Loucy (cell line): ENCODE measurements around the gene LY6G5B.

Source experiments
- H2AFZ ChIP-seq: fragments of 200-600 bp; sonication (generic); 2 replicates; pipeline ENCODE4 v1.6.0; 2016; ENCODE audit warnings: antibody characterized with exemption, mild to moderate bottlenecking, low read length, moderate library complexity
- H3F3A ChIP-seq: fragments of 200-600 bp; 2 replicates; pipeline ENCODE4 v1.6.0; 2016; ENCODE audit warnings: antibody characterized with exemption, low read depth, mild to moderate bottlenecking
- H3K27me3 ChIP-seq: fragments of 200-600 bp; sonication (generic); 2 replicates; pipeline ENCODE4 v1.6.1; 2014; ENCODE audit warnings: low read length, mild to moderate bottlenecking; ENCODE audit not compliant: insufficient read depth, poor library complexity, severe bottlenecking
- H3K36me3 ChIP-seq: fragments of 200-600 bp; sonication (generic); 2 replicates; pipeline ENCODE4 v1.6.1; 2016; ENCODE audit warnings: low read length; ENCODE audit not compliant: insufficient read depth
- H3K4me1 ChIP-seq: fragments of 200-600 bp; sonication (generic); 2 replicates; pipeline ENCODE4 v1.5.1; 2014; ENCODE audit warnings: low read length, mild to moderate bottlenecking; ENCODE audit not compliant: insufficient read depth, poor library complexity, severe bottlenecking
- H3K4me2 ChIP-seq: fragments of 200-600 bp; sonication (generic); 2 replicates; pipeline ENCODE4 v1.6.0; 2014; ENCODE audit warnings: antibody characterized with exemption, low read length, low read depth, mild to moderate bottlenecking; ENCODE audit not compliant: poor library complexity, severe bottlenecking
- H3K4me3 ChIP-seq: fragments of 200-600 bp; sonication (generic); 2 replicates; pipeline ENCODE4 v1.5.1; 2014; ENCODE audit warnings: low read length, mild to moderate bottlenecking, mixed read lengths; ENCODE audit not compliant: poor library complexity, severe bottlenecking
- H3K79me2 ChIP-seq: fragments of 200-600 bp; sonication (generic); 2 replicates; pipeline ENCODE4 v1.6.1; 2014; ENCODE audit warnings: low read length; ENCODE audit not compliant: insufficient read depth
- H3K9ac ChIP-seq: fragments of 200-600 bp; sonication (generic); 2 replicates; pipeline ENCODE4 v1.6.0; 2014; ENCODE audit warnings: mild to moderate bottlenecking, low read depth, low read length, moderate library complexity; ENCODE audit not compliant: poor library complexity, severe bottlenecking
- H3K9me2 ChIP-seq: fragments of 200-600 bp; sonication (generic); replicated peaks from 2 replicates; pipeline ENCODE4 v1.6.1; 2016; ENCODE audit warnings: low read depth, low read length, mixed read lengths
- H3K9me3 ChIP-seq: fragments of 200-600 bp; sonication (generic); 2 replicates; pipeline ENCODE4 v1.6.1; 2014; ENCODE audit warnings: mild to moderate bottlenecking, antibody characterized with exemption, low read length, low read depth; ENCODE audit not compliant: insufficient read depth
- H4K20me1 ChIP-seq: fragments of 200-600 bp; sonication (generic); 2 replicates; pipeline ENCODE4 v1.6.0; 2014; ENCODE audit warnings: antibody characterized with exemption, low read length, mild to moderate bottlenecking; ENCODE audit not compliant: insufficient read depth, poor library complexity, severe bottlenecking
- EZH2phosphoT487 ChIP-seq: fragments of 200-600 bp; IDR thresholded peaks from 2 replicates; pipeline ENCODE4 v1.6.1; 2018; ENCODE audit warnings: antibody characterized with exemption, mild to moderate bottlenecking, moderate library complexity, borderline replicate concordance
- TF ChIP-seq, protein P1 (sequence below): fragments of 200-600 bp; sonication (generic); conservative IDR thresholded peaks from 2 replicates; pipeline ENCODE4 v1.5.1; 2014; ENCODE audit warnings: mild to moderate bottlenecking, antibody characterized with exemption, low read length

LY6G5B gene

DNA sequence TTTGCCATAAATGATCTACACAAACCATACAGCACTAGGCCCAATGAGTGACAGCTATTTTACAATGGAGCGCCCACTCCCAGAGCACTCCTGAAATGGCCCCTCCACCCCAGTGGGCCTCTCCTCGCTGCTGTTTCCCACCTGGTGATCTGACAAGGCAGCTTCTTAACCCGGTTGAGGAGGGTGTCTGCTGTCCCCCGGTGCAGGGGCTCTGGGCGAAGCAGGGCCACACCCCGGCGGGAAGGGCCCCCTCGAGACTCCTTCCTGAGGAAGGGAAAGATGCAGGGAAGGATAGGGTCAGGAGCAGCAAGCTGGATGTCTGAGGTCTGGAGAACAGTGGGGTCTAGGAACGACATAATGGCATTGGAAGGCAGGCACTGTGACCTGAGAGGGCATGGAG, 23.1 kb downstream of the LY6G5B start:
- no peaks in the 10 kb centered on the region for H3K27me3 ChIP-seq
- no peak overlapping the region for H3K4me3 ChIP-seq
- peaks cover 78% of the 10 kb centered on the region; the same call in 1 of the 2 replicates for H3K36me3 ChIP-seq
- no peaks in the 10 kb centered on the region for H4K20me1 ChIP-seq
- H3K4me2 ChIP-seq = no peak overlapping the region
- no peak overlapping the region for H3K9ac ChIP-seq
- H3F3A ChIP-seq = no peaks in the 10 kb centered on the region
- H3K9me2 ChIP-seq = no peaks in the 10 kb centered on the region
- H3K4me1 ChIP-seq = peaks cover 3% of the 10 kb centered on the region
- H2AFZ ChIP-seq = no peak overlapping the region
- 0 out of 2 replicates have a peak, but pooled peaks cover 5% of the 10 kb centered on the region for H3K79me2 ChIP-seq
- H3K9me3 ChIP-seq = no peaks in the 10 kb centered on the region
- TF ChIP-seq, protein P1, sequence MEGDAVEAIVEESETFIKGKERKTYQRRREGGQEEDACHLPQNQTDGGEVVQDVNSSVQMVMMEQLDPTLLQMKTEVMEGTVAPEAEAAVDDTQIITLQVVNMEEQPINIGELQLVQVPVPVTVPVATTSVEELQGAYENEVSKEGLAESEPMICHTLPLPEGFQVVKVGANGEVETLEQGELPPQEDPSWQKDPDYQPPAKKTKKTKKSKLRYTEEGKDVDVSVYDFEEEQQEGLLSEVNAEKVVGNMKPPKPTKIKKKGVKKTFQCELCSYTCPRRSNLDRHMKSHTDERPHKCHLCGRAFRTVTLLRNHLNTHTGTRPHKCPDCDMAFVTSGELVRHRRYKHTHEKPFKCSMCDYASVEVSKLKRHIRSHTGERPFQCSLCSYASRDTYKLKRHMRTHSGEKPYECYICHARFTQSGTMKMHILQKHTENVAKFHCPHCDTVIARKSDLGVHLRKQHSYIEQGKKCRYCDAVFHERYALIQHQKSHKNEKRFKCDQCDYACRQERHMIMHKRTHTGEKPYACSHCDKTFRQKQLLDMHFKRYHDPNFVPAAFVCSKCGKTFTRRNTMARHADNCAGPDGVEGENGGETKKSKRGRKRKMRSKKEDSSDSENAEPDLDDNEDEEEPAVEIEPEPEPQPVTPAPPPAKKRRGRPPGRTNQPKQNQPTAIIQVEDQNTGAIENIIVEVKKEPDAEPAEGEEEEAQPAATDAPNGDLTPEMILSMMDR = no peak
- no peak for TF ChIP-seq EZH2phosphoT487

DNA sequence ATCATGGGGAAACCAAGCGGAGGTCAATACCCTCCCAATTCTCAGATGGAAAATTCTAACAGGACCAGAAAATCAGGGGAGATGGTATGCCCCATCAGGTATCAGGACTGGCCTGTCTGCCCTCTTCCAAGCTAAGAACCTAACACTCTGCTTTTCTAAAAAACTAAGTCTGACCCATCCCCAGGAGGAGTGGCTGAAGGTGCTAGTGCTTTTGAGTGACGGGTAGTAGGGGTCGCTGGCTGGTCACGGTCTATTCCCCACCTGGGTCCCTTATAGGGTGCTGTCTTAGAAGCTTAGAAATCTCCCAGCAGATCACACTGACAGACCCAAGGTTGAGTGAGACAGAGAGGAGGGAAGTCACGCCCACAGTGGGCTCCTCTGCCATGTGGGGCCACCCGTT, 23.8 kb downstream of the LY6G5B start:
- TF ChIP-seq, protein P1 = no peak
- no peak for TF ChIP-seq EZH2phosphoT487
- Histone ChIP-seq H3K9me3 (no peaks in the 10 kb centered on the region), H3K4me3 (no peak overlapping the region), H4K20me1 (no peaks in the 10 kb centered on the region), H3K79me2 (0 out of 2 replicates have a peak, but pooled peaks cover 8% of the 10 kb centered on the region), H3K36me3 (peaks cover 71% of the 10 kb centered on the region; the same call in 1 of the 2 replicates), H3K4me2 (no peak overlapping the region), H3K9ac (no peak overlapping the region), H3K4me1 (peaks cover 7% of the 10 kb centered on the region), H3F3A (no peaks in the 10 kb centered on the region), H3K27me3 (no peaks in the 10 kb centered on the region), H3K9me2 (no peaks in the 10 kb centered on the region), H2AFZ (no peak overlapping the region)

DNA sequence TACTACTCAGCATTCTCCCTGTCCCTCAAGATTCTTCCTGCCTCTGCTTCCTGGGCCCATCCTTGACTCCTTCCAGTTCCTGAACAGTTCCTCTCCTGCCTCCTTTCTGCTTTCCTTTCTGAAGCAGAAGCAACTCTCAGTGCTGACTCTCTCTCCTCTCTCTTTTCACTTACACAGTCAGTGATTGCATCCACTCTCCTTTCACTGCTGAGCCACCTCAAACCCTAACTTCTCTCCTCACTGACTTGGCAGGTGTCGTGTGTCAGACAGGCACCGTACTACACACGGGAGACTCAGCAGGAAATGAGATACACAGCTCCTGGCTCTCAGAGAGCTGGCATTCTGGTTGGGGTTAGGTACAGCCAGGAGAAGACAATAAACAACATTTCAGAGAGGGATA, 27.8 kb downstream of the LY6G5B start:
- no peak overlapping the region for H3K4me3 ChIP-seq
- H3K4me2 ChIP-seq = peak overlapping the region; percentile 10
- no peaks in the 10 kb centered on the region for H3K9me3 ChIP-seq
- no peaks in the 10 kb centered on the region for H3K27me3 ChIP-seq
- H2AFZ ChIP-seq = no peak overlapping the region
- peaks cover 24% of the 10 kb centered on the region for H3K4me1 ChIP-seq
- H3K9me2 ChIP-seq = no peaks in the 10 kb centered on the region
- H4K20me1 ChIP-seq = peaks cover 15% of the 10 kb centered on the region
- TF ChIP-seq, protein P1 = no peak
- no peak for TF ChIP-seq EZH2phosphoT487
- H3K36me3 ChIP-seq = peaks cover 33% of the 10 kb centered on the region; the same call in 1 of the 2 replicates
- H3F3A ChIP-seq = no peaks in the 10 kb centered on the region
- peak overlapping the region; percentile 29 for H3K9ac ChIP-seq
- H3K79me2 ChIP-seq = peaks cover 44% of the 10 kb centered on the region
